ENCODE results near the gene KIF13A.
"Not testable (repeated sequence)": the region's sequence is repeated elsewhere in the genome, so short reads cannot be mapped to it uniquely, and the experiment has no call there.

The KIF13A gene

GRCh38 chr6:17894191-17894590 is 93.2 kb downstream of the KIF13A start:
- H3K4me3 ChIP-seq (ENCODE audit: low read depth, low read length): no peak overlapping the region
- TF ChIP-seq, protein P1, sequence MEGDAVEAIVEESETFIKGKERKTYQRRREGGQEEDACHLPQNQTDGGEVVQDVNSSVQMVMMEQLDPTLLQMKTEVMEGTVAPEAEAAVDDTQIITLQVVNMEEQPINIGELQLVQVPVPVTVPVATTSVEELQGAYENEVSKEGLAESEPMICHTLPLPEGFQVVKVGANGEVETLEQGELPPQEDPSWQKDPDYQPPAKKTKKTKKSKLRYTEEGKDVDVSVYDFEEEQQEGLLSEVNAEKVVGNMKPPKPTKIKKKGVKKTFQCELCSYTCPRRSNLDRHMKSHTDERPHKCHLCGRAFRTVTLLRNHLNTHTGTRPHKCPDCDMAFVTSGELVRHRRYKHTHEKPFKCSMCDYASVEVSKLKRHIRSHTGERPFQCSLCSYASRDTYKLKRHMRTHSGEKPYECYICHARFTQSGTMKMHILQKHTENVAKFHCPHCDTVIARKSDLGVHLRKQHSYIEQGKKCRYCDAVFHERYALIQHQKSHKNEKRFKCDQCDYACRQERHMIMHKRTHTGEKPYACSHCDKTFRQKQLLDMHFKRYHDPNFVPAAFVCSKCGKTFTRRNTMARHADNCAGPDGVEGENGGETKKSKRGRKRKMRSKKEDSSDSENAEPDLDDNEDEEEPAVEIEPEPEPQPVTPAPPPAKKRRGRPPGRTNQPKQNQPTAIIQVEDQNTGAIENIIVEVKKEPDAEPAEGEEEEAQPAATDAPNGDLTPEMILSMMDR (IDR thresholded peaks at IDR 0.05; ENCODE audit: low read depth, low read length): no peak

DNA sequence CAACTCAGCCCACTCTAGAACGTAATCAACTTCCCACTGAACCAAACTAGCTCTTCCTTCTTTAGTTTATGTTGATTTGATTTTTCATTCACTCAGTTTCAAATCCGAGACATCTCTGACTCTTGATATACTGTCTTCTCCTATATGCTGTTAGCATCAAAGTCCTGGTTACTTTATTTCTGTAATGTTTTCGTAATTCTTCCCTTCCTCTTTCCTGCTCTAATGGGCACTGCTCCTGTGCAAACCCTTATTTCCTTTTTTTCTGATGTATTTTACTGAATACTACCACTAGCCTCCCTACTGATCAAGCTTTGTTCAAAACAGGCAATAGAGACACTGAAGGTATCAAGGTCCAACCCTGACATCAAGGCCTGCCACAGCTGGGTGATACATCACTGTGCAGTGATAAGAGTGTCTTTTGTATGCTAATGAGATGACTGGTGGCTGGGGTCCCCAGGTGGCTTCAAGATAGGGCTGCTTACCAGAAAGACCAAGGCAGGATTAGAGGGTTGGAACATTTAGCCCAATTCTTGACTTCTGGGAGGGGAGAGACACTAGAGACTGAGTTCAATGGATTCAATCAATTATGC is 95.2 kb downstream of the KIF13A start:
- TF ChIP-seq, protein P1 (IDR thresholded peaks at IDR 0.05; ENCODE audit: low read depth, low read length): no peak

GRCh38 chr6:17890309-17890708 is 97.1 kb downstream of the KIF13A start:
- no peak overlapping the region for H3K4me3 ChIP-seq (ENCODE audit: low read depth, low read length)
- TF ChIP-seq, protein P1 (IDR thresholded peaks at IDR 0.05; ENCODE audit: low read depth, low read length): no peak

More for the DNA sequence above, 95.2 kb downstream of the KIF13A start:
- no peak overlapping the region for H3K4me3 ChIP-seq (ENCODE audit: low read depth, low read length)

DNA sequence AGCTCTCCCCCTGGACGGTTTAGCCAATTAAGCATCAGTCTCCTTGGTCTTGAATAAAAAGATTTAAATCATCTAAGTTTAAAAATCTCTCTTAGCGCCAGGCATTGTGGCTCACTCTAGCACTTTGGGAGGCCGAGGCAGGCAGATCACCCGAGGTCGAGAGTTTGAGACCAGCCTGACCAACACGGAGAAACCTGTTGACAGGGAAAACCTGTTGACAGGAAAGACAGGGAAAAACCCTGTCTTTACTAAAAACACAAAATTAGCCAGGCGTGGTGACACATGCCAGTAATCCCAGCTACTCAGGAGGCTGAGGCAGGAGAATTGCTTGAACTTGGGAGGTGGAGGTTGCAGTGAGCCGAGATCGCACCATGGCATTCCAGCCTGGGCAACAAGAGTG is 97.7 kb downstream of the KIF13A start:
- not testable (repeated sequence) for H3K4me3 ChIP-seq (ENCODE audit: low read depth, low read length)

- TF ChIP-seq, protein P1 (IDR thresholded peaks at IDR 0.05; ENCODE audit: low read depth, low read length): no peak
- H3K4me3 ChIP-seq (ENCODE audit: low read depth, low read length): no peak overlapping the region
Measured at GRCh38 chr6:17886891-17887290, 100.5 kb downstream of the KIF13A start.

DNA sequence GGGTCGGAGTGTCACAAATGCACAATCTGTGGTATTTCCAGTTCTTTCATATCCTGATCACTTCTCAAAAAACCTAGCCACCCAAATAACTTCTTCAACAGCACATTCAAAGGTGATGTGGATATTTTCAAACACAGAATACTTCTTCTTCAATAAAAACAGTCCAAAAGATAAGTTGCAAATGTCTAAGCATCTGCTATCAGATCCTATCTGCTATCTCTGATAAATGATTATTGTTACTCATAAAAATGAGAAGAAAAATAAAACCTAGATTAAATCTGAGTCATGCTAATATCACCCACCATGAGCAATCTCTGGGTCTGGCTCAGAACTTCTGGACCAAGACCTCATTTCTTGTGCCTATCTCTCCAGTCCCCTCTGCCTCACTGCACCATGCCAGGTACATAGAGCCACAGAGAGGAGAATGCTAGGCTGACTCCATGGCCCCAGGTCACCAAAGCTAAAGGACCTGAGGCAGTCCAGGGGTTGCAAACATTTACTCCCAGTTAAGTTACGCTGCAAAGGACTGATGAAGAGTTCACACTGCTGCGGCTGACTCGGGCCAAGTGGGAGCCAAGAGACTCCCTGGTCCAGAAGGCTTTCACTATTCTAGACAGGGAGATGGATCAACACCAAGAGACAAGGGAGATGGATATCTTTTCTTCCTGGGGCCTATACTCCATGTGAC is 101.4 kb downstream of the KIF13A start:
- TF ChIP-seq, protein P1 (IDR thresholded peaks at IDR 0.05; ENCODE audit: low read depth, low read length): no peak

GRCh38 chr6:17884498-17885478 is 102.6 kb downstream of the KIF13A start:
- TF ChIP-seq, protein P1 (IDR thresholded peaks at IDR 0.05; ENCODE audit: low read depth, low read length): no peak
- H3K4me3 ChIP-seq (ENCODE audit: low read depth, low read length): no peak overlapping the region

More for the DNA sequence above, 101.4 kb downstream of the KIF13A start:
- H3K4me3 ChIP-seq (ENCODE audit: low read depth, low read length): no peak overlapping the region

Data from WI38 (cell line).